ENCODE measurements around the gene MALRD1.

The MALRD1 gene

DNA sequence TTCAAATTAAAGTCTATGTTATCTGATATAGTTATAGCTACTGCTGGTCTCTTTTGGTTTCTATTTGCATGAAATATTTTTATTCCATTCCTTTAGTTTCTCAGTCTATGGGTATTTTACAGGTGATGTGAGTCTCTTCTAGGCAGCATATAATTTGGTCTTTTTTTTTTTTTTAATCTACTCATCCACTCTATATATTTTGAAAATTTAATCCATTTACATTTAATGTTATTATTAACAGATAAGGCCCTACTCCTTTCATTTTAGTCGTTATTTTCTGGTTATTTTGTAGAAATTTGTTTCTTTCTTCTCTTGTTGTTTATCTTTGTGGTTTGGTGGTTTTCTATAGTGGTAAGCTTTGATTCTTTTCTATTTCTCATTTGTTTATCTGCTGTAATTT lies 58.8 kb downstream of the MALRD1 start:
- DNase-seq (ENCODE audit: low read depth in 2 of 2): no peak

DNA sequence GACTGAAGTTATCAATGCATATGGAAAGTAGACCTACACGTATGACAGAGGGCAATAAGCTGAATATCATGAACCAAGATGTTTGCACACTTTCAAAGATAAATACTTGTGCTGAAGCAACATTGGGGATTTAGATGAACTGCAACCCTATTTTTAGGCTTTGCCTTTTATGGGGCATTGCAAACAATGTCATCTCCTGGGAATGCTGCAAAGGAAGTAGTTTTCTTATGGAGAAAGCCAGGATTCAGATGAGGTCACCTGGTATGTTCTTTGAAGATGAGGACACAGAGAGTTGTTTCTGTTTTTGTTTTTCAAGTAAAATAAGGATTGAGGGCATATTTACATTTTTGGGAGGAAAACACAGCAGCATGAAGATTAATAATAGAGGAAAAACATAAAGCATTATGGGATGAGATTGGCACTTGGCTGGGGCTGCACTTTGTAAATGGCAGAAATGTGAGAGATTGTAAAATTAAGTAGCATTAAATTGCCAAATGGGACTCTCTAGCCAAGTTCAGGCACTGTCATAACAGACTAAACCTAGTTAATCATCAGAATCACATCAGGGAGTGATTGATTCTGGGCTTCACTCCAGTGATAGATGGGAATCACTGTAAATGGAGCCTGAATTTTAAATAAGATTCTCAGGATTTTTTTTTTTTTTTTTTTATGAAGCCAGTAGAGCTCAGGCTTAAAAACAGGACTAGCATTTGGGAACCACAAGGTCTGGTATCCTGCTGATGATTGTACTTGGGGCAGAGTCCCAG lies 63.1 kb downstream of the MALRD1 start:
- no peak for DNase-seq (ENCODE audit: low read depth in 2 of 2)

DNA sequence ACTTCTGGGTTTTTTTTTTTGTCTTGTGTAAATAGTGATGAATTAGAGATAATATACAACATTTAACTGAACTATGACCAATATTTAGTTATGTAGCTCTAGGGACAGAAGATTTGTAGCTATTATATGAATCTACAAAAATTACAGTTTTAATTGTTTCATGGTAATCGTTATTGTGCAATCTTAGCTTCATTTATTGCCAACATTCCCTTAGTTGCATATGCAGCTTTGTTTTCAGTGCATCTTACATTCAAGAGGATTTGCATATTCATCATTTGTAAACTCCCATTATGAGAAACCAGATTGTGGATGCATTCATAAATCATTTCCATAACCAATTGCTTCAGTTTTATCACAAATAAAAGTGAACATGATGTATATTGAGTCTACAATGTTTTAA lies 68.8 kb downstream of the MALRD1 start:
- no peak for DNase-seq (ENCODE audit: low read depth in 2 of 2)

DNA sequence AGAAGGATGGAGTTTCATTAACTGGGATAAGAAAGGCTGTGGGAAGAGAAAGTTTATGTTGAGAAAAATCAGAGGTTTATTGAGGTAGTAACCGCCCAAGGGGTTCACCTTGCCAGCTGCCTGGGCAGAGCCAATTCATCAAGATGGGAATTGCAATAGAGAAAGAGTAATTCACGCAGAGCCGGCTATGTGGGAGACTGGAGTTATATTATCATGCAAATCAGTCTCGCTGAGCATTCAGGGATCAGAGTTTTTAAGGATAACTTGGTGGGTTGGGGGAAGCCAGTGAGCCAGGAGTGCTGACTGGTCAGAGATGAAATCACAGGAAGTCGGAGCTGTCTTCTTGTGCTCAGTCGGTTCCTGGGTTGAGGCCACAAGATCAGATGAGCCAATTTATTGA lies 70.6 kb downstream of the MALRD1 start:
- no peak for DNase-seq (ENCODE audit: low read depth in 2 of 2)

DNA sequence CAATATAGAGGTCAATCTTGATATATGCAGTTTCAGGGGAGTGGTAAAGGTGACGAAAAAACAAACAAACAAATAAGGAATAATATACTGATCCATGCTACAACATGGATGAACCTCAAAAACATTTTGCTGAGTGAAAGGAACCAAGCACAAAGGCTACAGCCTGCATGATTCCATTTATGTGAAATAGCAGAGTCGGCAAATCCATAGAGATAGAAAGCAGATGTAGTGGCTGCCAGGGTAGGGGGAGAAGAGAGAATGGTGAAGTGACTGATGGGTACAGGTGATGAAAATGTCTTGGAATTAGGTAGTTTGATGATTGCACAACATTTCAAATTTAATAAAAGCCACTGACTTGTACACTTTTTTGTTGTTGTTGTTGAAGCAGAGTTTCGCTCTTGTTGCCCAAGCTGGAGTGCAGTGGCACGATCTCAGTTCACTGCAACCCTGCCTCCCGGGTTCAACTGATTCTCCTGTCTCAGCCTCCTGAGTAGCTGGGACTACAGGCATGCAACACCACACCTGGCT lies 71.8 kb downstream of the MALRD1 start:
- no peak for DNase-seq (ENCODE audit: low read depth in 2 of 2)

DNA sequence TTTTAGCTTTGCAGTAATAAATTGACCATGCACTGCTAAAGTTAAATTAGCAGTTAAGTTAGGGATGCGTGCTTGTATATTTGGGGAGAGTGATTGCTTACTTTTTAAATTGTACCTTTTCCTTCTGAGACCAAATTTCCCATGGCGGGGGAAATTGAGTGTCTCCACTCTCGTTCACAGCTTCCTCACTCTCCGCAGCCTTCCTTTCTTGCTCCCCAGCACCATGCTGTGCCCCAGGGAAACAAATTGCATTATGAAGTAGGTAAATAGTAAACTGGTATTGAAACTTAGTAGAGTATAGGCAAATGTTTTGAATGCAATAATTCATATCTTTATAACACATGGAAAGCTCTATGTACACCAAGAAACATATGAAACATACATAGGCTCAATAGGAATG lies 85.4 kb downstream of the MALRD1 start:
- no peak for DNase-seq (ENCODE audit: low read depth in 2 of 2)

DNA sequence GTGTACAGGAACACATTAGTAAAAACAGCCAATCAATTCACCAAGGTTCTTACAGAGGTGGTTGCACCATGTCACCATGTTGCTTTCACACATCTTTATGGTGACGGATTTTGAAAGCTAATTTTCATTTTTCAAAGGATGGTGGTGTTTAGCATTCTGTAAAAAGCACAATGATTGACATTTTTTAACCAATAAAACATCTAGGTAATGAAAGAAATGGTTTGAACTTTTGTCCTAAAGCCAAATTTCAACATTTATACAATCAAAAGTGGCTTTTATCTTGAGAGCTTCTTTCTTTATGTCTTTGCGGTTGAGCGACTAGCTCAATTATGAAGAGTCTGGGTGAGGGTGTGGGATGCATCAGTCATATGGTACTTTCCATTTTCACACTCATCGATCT lies 94.4 kb downstream of the MALRD1 start:
- no peak for DNase-seq (ENCODE audit: low read depth in 2 of 2)

DNA sequence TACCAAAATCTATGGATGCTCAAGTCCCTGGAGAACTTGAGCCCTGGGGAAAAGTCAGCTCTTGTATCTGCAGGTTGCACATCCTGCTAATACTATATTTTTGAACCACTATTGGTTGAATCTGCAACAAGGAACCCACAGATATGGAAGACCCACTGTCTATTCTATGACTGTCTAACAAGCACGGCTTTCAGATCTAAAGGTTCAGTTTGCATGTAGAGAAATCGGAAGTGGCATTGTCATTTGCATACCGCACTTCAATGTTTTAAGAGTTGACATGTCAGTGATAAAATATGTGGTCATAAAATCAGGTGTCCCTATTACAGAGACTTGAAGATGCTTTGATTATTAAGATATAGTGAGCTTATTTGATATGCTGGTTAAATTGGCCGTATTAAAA lies 95.6 kb downstream of the MALRD1 start:
- no peak for DNase-seq (ENCODE audit: low read depth in 2 of 2)

DNA sequence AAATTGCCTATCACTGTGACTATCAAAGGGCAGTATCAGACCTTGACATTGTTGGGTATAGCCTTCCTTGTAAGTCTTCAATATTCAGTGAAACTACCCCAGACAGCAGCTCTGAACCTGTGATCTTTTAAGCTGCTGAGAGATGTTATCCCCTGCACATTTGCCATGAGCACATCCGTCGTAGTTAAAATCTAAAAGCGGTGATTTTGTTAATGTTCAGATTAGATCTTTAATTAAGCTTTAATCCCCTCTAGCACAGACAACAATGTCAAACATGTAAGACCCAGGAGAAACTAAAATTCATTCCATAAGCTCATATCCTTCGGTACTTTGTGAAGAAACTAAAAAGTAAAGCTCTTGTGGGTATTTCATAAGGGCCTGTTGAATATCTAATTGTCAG lies 105.8 kb downstream of the MALRD1 start:
- no peak for DNase-seq (ENCODE audit: low read depth in 2 of 2)

DNA sequence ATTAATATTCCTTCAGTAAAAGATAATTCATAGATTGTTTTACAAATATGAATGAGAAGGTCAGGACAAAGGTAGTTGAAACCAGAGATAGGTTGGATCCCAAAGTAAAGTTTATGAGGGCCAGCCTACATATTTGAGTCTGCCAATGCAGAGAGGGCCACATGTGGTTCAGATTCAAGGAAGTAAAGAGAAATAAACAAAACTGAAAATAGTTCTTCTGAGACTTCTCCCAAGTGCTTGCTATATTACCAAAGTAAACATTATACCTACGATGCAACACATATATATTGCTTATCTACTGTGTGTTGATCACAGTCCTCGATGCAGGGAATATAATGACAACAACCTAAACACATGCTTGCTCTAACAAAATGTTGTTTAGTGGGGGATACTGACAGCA lies 109.8 kb downstream of the MALRD1 start:
- DNase-seq (ENCODE audit: low read depth in 2 of 2): no peak

DNA sequence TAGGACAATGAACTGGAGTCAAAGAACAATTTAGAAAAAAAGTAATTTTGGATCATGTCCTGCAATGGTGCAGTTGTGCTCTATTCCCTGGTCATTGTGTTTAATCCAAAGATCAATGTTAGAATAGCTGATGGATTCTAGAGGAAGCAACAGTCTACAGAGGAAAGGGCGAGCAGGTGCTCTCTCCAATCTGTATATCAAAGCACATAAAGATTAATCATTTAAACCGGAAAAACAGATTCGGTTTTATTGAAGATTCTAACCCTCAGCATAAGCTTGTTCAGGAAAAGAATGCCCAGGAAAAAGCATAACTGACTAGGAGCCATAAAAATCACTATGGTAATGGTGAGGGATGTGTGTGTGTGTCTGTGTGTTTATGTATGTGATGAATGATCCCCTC lies 110.3 kb downstream of the MALRD1 start:
- DNase-seq (ENCODE audit: low read depth in 2 of 2): no peak

DNA sequence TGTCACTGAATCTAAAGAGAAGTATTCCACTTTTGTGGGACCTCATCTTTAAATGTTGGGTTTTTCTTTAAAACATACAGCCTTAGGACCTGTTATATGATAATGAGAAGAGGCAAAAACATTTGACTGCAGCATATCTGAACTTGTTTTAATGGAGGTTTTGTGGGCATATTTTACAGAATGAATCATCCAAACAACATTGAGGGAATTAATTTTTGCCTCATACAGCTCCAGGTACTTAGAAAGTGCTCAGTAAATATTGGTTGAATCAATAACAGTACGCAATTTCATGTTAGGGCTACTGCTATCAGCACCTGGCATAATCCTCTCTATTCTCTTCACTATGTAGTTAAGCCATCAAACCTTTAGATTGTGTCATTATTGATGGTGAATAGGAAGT lies 115.9 kb downstream of the MALRD1 start:
- no peak for DNase-seq (ENCODE audit: low read depth in 2 of 2)

DNA sequence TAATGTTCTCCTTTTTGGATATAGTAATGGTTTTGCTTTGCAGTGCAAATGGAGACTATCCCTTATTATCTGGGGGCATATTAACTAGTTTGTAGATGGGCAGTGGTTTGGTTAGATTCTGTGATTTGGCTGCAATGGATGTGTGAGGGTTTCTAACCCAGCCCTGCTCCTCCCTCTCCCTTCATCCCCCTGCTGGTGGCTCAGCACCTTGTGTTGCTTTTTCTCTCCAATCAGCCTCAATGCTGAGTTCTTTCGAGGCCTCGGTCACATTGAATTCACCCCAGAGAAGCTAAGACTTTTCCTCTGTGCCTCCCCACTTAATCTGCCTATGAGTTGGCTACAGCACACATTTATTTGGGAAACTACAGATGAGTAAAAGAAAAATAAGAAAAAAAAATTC lies 120.0 kb downstream of the MALRD1 start:
- no peak for DNase-seq (ENCODE audit: low read depth in 2 of 2)

DNA sequence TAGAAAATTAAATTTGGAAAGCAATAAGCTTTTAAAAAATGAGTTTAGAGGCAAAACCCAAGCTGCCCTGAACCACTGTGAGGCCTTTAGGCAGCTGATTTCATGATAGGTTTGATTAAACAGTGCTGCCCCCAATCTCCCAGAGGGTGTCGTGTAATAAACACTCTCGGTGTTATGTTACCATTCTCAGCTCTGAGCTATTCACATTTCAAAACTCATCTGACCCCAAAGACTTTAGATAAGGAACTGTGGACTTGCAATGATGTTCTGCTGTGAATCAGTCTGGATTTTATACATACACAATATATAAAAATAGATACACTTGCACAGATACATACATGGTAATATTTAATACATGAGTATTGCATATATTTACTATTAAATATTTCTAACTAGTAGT lies 120.4 kb downstream of the MALRD1 start:
- no peak for DNase-seq (ENCODE audit: low read depth in 2 of 2)

DNA sequence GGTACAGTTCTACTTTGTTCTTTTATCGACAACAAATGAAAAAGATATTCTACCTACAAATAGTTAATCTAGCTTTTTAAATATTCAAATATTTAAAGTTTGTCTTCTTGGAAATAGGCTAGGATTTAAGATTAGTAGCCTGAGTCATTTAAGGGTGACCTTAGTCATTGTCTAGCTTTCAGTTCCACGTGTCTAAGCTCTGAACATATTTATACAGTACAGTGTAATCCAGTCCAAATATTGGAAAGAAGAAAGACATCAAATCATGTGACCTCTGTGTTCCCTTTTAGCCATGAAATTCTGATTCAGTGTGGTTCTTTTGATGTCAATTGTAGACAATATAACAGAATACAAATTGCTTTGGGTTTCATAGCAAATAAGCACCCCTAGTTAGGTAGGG lies 121.1 kb downstream of the MALRD1 start:
- DNase-seq (ENCODE audit: low read depth in 2 of 2): no peak

DNA sequence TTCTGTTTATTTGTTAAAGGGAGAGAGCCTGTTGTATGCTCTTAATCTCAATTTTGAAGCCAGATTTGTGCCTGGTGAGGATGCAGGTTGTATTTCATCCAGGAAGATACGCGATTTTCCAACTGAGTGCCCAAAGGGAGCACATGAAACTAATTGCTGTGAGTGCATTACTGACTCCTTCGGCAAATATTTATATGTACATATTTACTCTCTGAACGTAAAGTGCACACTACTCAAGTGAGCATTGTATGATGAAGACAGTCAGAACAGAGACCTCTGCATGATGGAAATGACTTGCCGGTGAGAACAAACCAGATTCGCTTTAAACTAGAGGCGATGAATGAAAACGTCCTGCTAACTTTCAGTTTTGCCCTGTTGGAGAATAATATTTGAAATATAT lies 130.1 kb downstream of the MALRD1 start:
- DNase-seq (ENCODE audit: low read depth in 2 of 2): no peak

DNA sequence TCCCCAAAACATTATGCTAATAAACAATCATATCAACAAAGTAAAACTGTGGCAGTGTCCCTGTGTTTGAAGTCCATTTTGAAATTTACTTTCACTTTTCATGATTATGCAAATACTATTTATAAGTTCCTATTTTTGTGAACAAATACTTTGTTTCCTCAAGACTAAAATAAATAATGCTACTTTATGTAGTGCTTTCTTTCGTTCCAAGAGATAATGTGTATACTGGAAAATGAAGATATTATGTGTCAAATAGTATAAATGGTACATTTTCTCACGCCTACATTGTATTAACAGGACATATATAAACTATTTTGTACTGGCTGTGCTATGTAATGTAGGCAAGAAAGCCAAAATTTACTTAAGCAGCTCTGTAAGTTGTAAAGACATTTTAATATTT lies 136.3 kb downstream of the MALRD1 start:
- DNase-seq (ENCODE audit: low read depth in 2 of 2): no peak

DNA sequence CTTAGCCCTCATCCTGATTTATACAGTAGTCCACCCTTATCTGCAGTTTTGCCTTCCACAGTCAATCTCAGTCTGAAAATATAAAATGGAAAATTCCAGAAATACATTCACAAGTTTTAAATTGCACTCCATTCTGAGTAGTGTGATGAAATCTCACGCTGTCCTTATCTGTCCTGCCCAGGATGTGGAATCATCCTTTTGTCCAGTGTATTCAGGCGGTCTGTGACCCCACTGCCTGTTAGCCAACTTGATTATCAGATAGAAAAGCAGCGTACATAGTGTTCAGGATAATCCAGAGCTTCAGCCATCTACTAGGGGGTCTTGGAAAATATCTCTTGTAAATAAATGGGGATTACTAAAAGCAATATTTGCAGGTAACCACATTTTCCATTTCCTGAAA lies 146.3 kb downstream of the MALRD1 start:
- no peak for DNase-seq (ENCODE audit: low read depth in 2 of 2)

DNA sequence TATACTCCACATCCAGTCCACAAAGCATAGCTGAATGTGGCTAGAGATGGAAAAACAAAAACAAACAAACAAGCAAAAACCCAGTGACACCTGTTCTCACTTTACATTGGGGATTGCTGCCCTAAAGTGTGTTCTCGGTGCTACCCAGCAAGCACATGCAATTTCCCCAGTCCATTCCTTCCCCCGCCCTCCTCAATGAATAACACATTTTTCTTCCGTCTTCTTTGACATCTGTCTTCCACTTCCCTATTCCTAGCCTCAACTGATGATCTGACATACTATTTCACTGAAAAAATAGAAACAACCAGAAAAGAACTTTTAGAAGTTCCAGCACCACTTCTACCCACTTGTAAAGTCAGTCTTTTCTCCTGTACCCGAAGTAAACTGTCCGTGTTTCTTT lies 147.1 kb downstream of the MALRD1 start:
- no peak for DNase-seq (ENCODE audit: low read depth in 2 of 2)

DNA sequence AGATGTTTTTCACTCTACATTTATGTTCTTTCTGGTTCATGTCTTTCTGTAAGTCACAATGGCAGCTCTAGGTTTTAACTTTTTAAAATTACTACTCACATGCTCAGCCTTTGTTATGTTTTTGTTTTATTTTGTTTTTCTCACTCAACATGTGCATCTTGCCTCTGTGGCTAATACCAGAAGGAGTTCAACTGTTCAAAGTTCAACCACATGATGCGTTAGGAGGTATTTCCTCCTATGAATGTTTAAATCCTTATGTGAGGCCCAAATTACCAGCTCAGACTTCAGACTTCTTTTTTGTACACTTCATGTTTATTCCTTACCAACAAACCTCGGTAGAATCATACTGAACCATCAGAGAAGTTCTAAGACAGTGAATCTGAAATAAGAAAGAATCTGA lies 151.6 kb downstream of the MALRD1 start:
- DNase-seq (ENCODE audit: low read depth in 2 of 2): no peak

DNA sequence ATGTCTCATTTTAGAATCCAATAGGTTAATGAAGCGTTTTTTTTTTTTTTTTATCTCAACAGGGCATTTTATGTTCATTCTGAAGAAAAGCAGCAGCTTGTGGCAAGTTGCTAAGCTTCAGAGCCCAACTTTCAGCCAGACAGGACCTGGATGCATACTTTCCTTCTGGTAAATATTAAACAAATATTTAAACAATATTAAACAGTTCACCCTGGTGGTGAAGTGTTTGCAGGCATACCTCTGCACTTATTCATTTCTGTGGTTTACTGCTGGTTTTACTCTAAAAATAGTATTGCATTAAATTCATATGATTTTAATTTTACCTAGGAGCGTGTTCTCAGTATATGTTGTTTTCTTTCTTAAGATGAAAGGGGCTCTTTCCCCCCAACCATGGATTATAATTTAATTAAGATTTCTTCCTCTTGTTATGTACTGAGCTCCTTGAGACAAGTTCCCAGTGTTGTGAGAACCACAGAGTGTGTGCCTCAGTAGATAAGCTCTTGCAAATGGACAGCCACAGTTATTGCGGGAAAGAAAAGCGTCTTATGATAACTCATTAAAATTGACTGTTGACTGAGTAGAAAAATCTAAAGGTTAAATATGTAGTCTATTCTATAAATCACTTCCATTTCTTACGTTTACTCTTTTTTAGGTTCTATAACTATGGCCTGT lies 155.8 kb downstream of the MALRD1 start:
- no peak for DNase-seq (ENCODE audit: low read depth in 2 of 2)

DNA sequence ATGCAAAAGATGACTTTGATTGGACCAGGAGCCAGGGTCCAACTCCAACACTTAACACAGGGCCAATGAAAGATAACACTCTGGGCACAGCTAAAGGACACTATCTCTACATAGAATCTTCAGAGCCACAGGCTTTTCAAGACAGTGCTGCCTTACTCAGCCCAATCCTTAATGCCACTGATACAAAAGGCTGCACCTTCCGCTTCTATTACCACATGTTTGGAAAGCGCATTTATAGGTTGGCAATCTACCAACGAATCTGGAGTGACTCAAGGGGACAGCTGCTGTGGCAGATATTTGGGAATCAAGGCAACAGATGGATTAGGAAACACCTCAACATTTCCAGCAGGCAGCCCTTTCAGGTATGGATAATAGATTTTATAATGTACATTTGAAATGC lies 160.7 kb downstream of the MALRD1 start:
- DNase-seq (ENCODE audit: low read depth in 2 of 2): no peak

DNA sequence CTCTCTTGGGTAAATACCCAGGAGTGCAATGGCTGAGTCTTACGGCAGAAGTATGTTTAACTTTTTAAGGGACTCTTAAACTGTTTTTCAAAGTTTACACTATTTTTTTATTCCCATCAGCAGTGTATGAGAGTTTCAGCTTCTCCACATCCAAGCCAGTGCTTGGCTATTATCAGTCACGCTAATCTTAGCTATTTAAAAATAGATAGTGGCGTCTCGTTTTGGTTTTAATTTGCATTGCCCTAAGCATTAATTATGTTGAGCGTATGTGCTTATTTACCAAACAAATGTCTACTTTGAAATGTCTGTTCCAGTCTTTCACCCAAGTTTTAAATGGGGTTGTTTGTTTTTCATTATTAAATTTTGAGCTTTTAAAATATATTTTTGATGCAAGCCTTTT lies 164.0 kb downstream of the MALRD1 start:
- no peak for DNase-seq (ENCODE audit: low read depth in 2 of 2)

DNA sequence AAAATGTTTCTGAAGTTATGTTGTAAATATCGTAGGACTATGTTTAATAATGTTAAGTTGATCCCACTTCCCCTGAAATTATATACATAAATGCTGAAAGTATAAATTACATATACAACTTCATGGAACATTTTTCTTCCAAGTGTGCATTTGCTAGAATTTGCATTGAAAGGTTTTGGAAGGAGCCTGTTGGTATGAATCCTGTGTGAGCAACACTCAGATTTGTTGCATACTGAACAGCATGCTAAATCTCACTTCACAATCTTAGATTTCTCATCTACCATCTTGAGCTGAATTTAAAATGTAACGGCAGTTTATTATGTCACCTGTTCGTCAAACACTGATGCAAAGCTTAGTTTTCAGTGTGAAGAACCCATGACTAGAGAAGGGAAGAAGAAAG lies 172.6 kb downstream of the MALRD1 start:
- DNase-seq (ENCODE audit: low read depth in 2 of 2): no peak
